K562 (cell line): ENCODE data around the gene ERICH2. TPM values are rescaled to one million over a fixed set of nuclear protein-coding genes. Genes with fewer than 3 reads are reported as not detected.
A peak's percentile ranks its signal among the peaks of the same experiment; 100 is the strongest.

Experiments used
- ATAC-seq: fragments of 200-7000 bp; cut with Tn5 transposase; 3 replicates; pipeline ENCODE4 v1.9.1; 2020; ENCODE audit warnings: moderate library complexity
- BruUV-seq: library from RNA; stranded (reverse); fragments of 400-500 nt; replicated peaks from 2 replicates; lab custom pipeline; 2021; lab: Mats Ljungman, UMichigan
- CTCF ChIA-PET: fragments of 300-600 bp; formaldehyde crosslinking; extraction: SDS; loops from one replicate; lab custom pipeline; 2021; ENCODE audit warnings: low intra/inter-chr PET ratio; lab: Yijun Ruan, JAX
- POLR2A ChIA-PET: fragments of 300-600, 350-650 bp; sonication (Branson Sonifier 250); formaldehyde crosslinking; extraction: SDS; loops from one replicate; lab custom pipeline; 2021; ENCODE audit warnings: antibody characterized with exemption, inconsistent platforms; lab: Yijun Ruan, JAX
- DNase-seq, 4 experiments: peaks; one replicate each; pipeline versions ENCODE4 v3.0.0 to v3.0.0-alpha.2; 2011 to 2018; ENCODE audit warnings: low spot score in 3 of 4, mixed read lengths in 3 of 4; ENCODE audit errors: extremely low read depth in 1 of 4
- FAIRE-seq: peaks from 2 replicates; lab custom pipeline; 2011; peaks lifted over from hg19 to GRCh38; lab: Jason Lieb, UNC
- H2AFZ ChIP-seq: 2 replicates; pipeline ENCODE4 v1.6.0; 2011; ENCODE audit warnings: low read depth, low read length, control low read depth, inconsistent platforms
- H3K27ac ChIP-seq: fragments of 200-600 bp; 3 replicates; pipeline ENCODE4 v1.8.0; 2011; ENCODE audit warnings: low read depth, mild to moderate bottlenecking, control low read depth, inconsistent platforms, low read length, moderate library complexity, mixed read lengths; ENCODE audit errors: extremely low read depth
- H3K27me3 ChIP-seq, 2 experiments: fragments of 300-600 bp in 1 of 2; 2 replicates in 1 of 2; 3 replicates in 1 of 2; pipeline versions ENCODE4 v1.6.0 to v1.8.0; 2011; ENCODE audit warnings: inconsistent platforms in 2 of 2, low read length in 2 of 2, mild to moderate bottlenecking in 1 of 2, mixed read lengths in 1 of 2, moderate library complexity in 1 of 2; ENCODE audit not compliant: control insufficient read depth in 2 of 2, insufficient read depth in 2 of 2
- H3K36me3 ChIP-seq: fragments of 300-600 bp; 3 replicates; pipeline ENCODE4 v1.8.0; 2011; ENCODE audit warnings: mild to moderate bottlenecking, low read length, inconsistent platforms; ENCODE audit not compliant: control insufficient read depth, insufficient read depth
- H3K4me1 ChIP-seq, 2 experiments: fragments of 200-600 bp in 1 of 2; replicated peaks in 1 of 2; 2 replicates in 1 of 2; 3 replicates in 1 of 2; pipeline versions ENCODE4 v1.5.1 to v1.8.0; 2011; ENCODE audit warnings: inconsistent platforms in 2 of 2, low read length in 2 of 2, mild to moderate bottlenecking in 1 of 2, mixed read lengths in 1 of 2, moderate library complexity in 1 of 2; ENCODE audit not compliant: control insufficient read depth in 2 of 2, insufficient read depth in 2 of 2
- H3K4me2 ChIP-seq: 2 replicates; pipeline ENCODE4 v1.6.1; 2011; ENCODE audit warnings: low read length, control low read depth, inconsistent platforms, mixed read lengths; ENCODE audit not compliant: insufficient read depth
- H3K4me3 ChIP-seq: fragments of 200-600 bp; sonication (generic), shearing (Covaris generic); 2 replicates; pipeline ENCODE4 v1.5.1; 2016; ENCODE audit warnings: control low read depth, inconsistent platforms
- H3K79me2 ChIP-seq: fragments of 200-600 bp; 3 replicates; pipeline ENCODE4 v1.8.0; 2011; ENCODE audit warnings: low read length, inconsistent platforms; ENCODE audit not compliant: control insufficient read depth, insufficient read depth
- H3K9ac ChIP-seq, 2 experiments: 2 replicates each; pipeline versions ENCODE4 v1.6.0 to v1.6.1; 2011; ENCODE audit warnings: low read depth in 2 of 2, low read length in 2 of 2, control low read depth in 1 of 2, inconsistent platforms in 1 of 2, mild to moderate bottlenecking in 1 of 2, mixed read lengths in 1 of 2; ENCODE audit not compliant: insufficient read depth in 1 of 2
- H3K9me1 ChIP-seq: one replicate; pipeline ENCODE4 v1.6.0; 2011; ENCODE audit warnings: inconsistent platforms, mild to moderate bottlenecking, low read length, moderate library complexity; ENCODE audit not compliant: control insufficient read depth, insufficient read depth
- H3K9me3 ChIP-seq: replicated peaks from 2 replicates; pipeline ENCODE4 v1.5.1; 2011; ENCODE audit warnings: low read depth, low read length, inconsistent platforms; ENCODE audit not compliant: control insufficient read depth, insufficient read depth
- H4K20me1 ChIP-seq: replicated peaks from 2 replicates; pipeline ENCODE4 v1.6.1; 2011; ENCODE audit warnings: low read length, inconsistent platforms, mixed read lengths; ENCODE audit not compliant: control insufficient read depth, insufficient read depth
- ASH1L ChIP-seq: fragments of 450-650 bp; IDR thresholded peaks from 2 replicates; pipeline ENCODE4 v1.6.1; 2018; ENCODE audit warnings: borderline replicate concordance, mild to moderate bottlenecking, low read depth; ENCODE audit not compliant: partially characterized antibody
- CBFA2T2 ChIP-seq: fragments of 450-650 bp; conservative IDR thresholded peaks from 2 replicates; pipeline ENCODE4 v1.6.1; 2017; ENCODE audit warnings: mild to moderate bottlenecking
- CBFA2T3 ChIP-seq: fragments of 450-650 bp; IDR thresholded peaks from 2 replicates; pipeline ENCODE4 v1.6.1; 2017
- CBFB ChIP-seq: sonication (generic); formaldehyde crosslinking; IDR thresholded peaks from 2 replicates; pipeline ENCODE4 v1.4.0; 2020; ENCODE audit warnings: mild to moderate bottlenecking, missing genetic modification reagents
- CBX3 ChIP-seq, 2 experiments: IDR thresholded peaks; 1 replicate in 1 of 2; 2 replicates in 1 of 2; pipeline ENCODE4 v1.6.1; 2012; ENCODE audit warnings: inconsistent platforms in 2 of 2, low read length in 2 of 2, borderline replicate concordance in 1 of 2, control low read depth in 1 of 2
- CREB1 ChIP-seq, 2 experiments: sonication (generic) in 1 of 2; formaldehyde crosslinking in 1 of 2; IDR thresholded peaks; 2 replicates each; pipeline versions ENCODE4 v1.6.1 to v1.8.0; 2012 to 2022; ENCODE audit warnings: inconsistent platforms in 1 of 2, mild to moderate bottlenecking in 1 of 2, missing genetic modification reagents in 1 of 2, moderate library complexity in 1 of 2
- MAFF ChIP-seq: IDR thresholded peaks from 2 replicates; pipeline ENCODE4 v1.6.1; 2012; ENCODE audit warnings: low read length, improper control_type of control experiment
- MYC ChIP-seq, 2 experiments: fragments of 250-450 bp in 1 of 2; sonication (Bioruptor Pico) in 1 of 2; IDR thresholded peaks; 2 replicates each; pipeline versions ENCODE4 v1.5.1 to v1.6.1; 2012 to 2021; ENCODE audit warnings: low read depth in 2 of 2, borderline replicate concordance in 1 of 2, improper control_type of control experiment in 1 of 2, low read length in 1 of 2, mild to moderate bottlenecking in 1 of 2, moderate library complexity in 1 of 2
- MYNN ChIP-seq, 2 experiments: sonication (generic); formaldehyde crosslinking in 1 of 2; IDR thresholded peaks; 2 replicates each; pipeline versions ENCODE4 v1.5.0 to v1.6.1; 2016 to 2020; ENCODE audit warnings: antibody characterized with exemption in 1 of 2, missing genetic modification reagents in 1 of 2
- PPARD ChIP-seq: fragments of 250-450 bp; sonication (Bioruptor Pico); IDR thresholded peaks from 2 replicates; pipeline ENCODE4 v1.8.0; 2022; ENCODE audit warnings: inconsistent platforms, mild to moderate bottlenecking, moderate library complexity
- RBM14 ChIP-seq: fragments of 200-400 bp; formaldehyde crosslinking; IDR thresholded peaks from 2 replicates; pipeline ENCODE4 v1.6.1; 2018; ENCODE audit warnings: low read depth, mild to moderate bottlenecking, low read length, moderate library complexity, borderline replicate concordance; ENCODE audit not compliant: insufficient read depth
- WGBS: fragments of 100-300 bp; shearing (Covaris generic); methylation state at CpG from one replicate; pipeline ENCODE4 v1.1.6; 2016; ENCODE audit warnings: low coverage, mixed read lengths; ENCODE audit not compliant: insufficient coverage; ENCODE audit errors: missing lambda C conversion rate; 5-methylcytosine and 5-hydroxymethylcytosine counted together
- in situ Hi-C: fragments of 300-500 bp; cut with MboI; formaldehyde crosslinking; loops from 4 replicates; pipeline ENCODE4 v1.15.0; 2018; ENCODE audit warnings: inconsistent platforms, mixed read lengths
- intact Hi-C: fragments of 100-400 bp; cut with micrococcal nuclease; formaldehyde crosslinking; loops from 2 replicates; pipeline ENCODE4 v1.14.2; 2022
- polyA plus RNA-seq, 8 experiments: library from polyadenylated mRNA; depleted of rRNA in 4 of 8; stranded (reverse) in 5 of 8; unstranded in 3 of 8; fragments of >200 nt; fragmentation: Nextera tagmentation in 2 of 8; fragmentation: Illumina TruSeq in 1 of 8; extraction: Ambion mirVana in 2 of 8; extraction: Trizol in 1 of 8; gene quantifications; 2 replicates each; pipeline versions ENCODE4 v1.2.1 to v1.2.3, GENCODE V29; 2011 to 2014; ENCODE audit warnings: inconsistent platforms in 1 of 8, missing spikeins in 1 of 8
- total RNA-seq, 7 experiments: library from RNA; depleted of rRNA in 6 of 7; stranded (reverse); fragments of >200 nt in 6 of 7; fragmentation: Illumina TruSeq in 2 of 7; extraction: Trizol in 2 of 7; gene quantifications; 2 replicates each; pipeline versions ENCODE4 v1.2.1 to v1.2.3, GENCODE V29; 2011 to 2021; ENCODE audit warnings: low replicate concordance in 1 of 7
- TF ChIP-seq, protein P1 (sequence below): fragments of 450-650 bp; IDR thresholded peaks from 2 replicates; pipeline ENCODE4 v1.6.1; 2016; ENCODE audit warnings: mild to moderate bottlenecking
- TF ChIP-seq, protein P2 (sequence below), 2 experiments: IDR thresholded peaks; 2 replicates each; pipeline ENCODE4 v1.6.1; 2011; ENCODE audit warnings: borderline replicate concordance in 1 of 2, control low read depth in 1 of 2, low read depth in 1 of 2, low read length in 1 of 2, mild to moderate bottlenecking in 1 of 2, mixed read lengths in 1 of 2, moderate library complexity in 1 of 2; ENCODE audit not compliant: insufficient read depth in 1 of 2, insufficient read length in 1 of 2, poor library complexity in 1 of 2, severe bottlenecking in 1 of 2; ENCODE audit errors: extremely low read depth in 1 of 2

The ERICH2 gene
- total and polyA plus RNA-seq, 9 of the 15 experiments (the other 6 are each of a cell fraction or from before 2014, with no cell fraction given): 0.85 to 2.4 (median 1.6) TPM

GRCh38 chr2:170740660-170741059 lies 29.5 kb upstream of the ERICH2 start:
- peaks cover 33 to 49% of the 10 kb centered on the region in 2 experiments; a peak in 4 of 5 replicates for H3K4me1 ChIP-seq
- intact Hi-C loops: no loop called here
- no peaks in the 10 kb centered on the region for H4K20me1 ChIP-seq
- ChIA-PET POLR2A (interaction anchor here (0.6 to 1.6 kb wide), 3 partner anchors 23 to 50 kb away, joined by 3 to 5 read pairs (median 3); no protein-coding TSS in a partner anchor), CTCF (no interaction called here)
- H3K27ac ChIP-seq: no peak overlapping the region
- 0 out of 2 replicates have a peak, but pooled peaks cover 4% of the 10 kb centered on the region for H3K9me3 ChIP-seq
- BruUV-seq: no TSS peak
- peak overlapping the region; percentile 23; the same call in 1 of the 2 replicates for H3K4me2 ChIP-seq
- ATAC-seq (peak; percentile 68), FAIRE-seq (peak; percentile 64), DNase-seq (peak; percentile 60 to 85 (median 72))
- H3K9ac ChIP-seq: peak overlapping the region; percentile 15 to 53; a peak in 3 of 4 replicates
- H2AFZ ChIP-seq: peak overlapping the region; percentile 69
- H3K27me3 ChIP-seq: no peaks in the 10 kb centered on the region
- 18% methylated on average over 4 of the region's 4 CpGs for WGBS
- 0 out of 3 replicates have a peak, but pooled peaks cover 2% of the 10 kb centered on the region for H3K79me2 ChIP-seq
- no peak overlapping the region for H3K4me3 ChIP-seq
- H3K9me1 ChIP-seq: no peaks in the 10 kb centered on the region
- in situ Hi-C loops: no loop called here
- H3K36me3 ChIP-seq: no peaks in the 10 kb centered on the region
- TF ChIP-seq CBFA2T3 (peak; percentile 84), MYC (IDR thresholded peaks at IDR 0.05; ENCODE audit: low read depth, low read length) (peak; percentile 78), MYC (CRISPR knock-in tag; IDR thresholded peaks at IDR 0.05; ENCODE audit: borderline replicate concordance, low read depth) (no peak), CBX3 (IDR thresholded peaks at IDR 0.05; ENCODE audit: borderline replicate concordance in 1 of 2, low read length in 2 of 2) (peak in 1 of 2 experiments; percentile 53; a peak in 1 of 3 replicates), CBFB (peak; percentile 53; the same call in 1 of the 2 replicates), ASH1L (peak; percentile 13), PPARD (CRISPR knock-in tag) (no peak), MAFF (no peak), CBFA2T2 (peak; percentile 78), RBM14 (no peak), MYNN (IDR thresholded peaks at IDR 0.05) (0 out of 2 replicates have a peak, but pooled peaks have one; percentile 10), MYNN (CRISPR knock-in tag; IDR thresholded peaks at IDR 0.05) (no peak), CREB1 (IDR thresholded peaks at IDR 0.05) (0 out of 2 replicates have a peak, but pooled peaks have one; percentile 17), CREB1 (CRISPR knock-in tag; IDR thresholded peaks at IDR 0.05) (no peak)
- TF ChIP-seq, protein P1, sequence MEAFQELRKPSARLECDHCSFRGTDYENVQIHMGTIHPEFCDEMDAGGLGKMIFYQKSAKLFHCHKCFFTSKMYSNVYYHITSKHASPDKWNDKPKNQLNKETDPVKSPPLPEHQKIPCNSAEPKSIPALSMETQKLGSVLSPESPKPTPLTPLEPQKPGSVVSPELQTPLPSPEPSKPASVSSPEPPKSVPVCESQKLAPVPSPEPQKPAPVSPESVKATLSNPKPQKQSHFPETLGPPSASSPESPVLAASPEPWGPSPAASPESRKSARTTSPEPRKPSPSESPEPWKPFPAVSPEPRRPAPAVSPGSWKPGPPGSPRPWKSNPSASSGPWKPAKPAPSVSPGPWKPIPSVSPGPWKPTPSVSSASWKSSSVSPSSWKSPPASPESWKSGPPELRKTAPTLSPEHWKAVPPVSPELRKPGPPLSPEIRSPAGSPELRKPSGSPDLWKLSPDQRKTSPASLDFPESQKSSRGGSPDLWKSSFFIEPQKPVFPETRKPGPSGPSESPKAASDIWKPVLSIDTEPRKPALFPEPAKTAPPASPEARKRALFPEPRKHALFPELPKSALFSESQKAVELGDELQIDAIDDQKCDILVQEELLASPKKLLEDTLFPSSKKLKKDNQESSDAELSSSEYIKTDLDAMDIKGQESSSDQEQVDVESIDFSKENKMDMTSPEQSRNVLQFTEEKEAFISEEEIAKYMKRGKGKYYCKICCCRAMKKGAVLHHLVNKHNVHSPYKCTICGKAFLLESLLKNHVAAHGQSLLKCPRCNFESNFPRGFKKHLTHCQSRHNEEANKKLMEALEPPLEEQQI: 0 out of 2 replicates have a peak, but pooled peaks have one; percentile 16
- TF ChIP-seq, protein P2, sequence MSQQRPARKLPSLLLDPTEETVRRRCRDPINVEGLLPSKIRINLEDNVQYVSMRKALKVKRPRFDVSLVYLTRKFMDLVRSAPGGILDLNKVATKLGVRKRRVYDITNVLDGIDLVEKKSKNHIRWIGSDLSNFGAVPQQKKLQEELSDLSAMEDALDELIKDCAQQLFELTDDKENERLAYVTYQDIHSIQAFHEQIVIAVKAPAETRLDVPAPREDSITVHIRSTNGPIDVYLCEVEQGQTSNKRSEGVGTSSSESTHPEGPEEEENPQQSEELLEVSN (IDR thresholded peaks at IDR 0.05; ENCODE audit: borderline replicate concordance in 1 of 2, extremely low read depth in 1 of 2, insufficient read depth in 1 of 2, insufficient read length in 1 of 2, low read depth in 1 of 2, low read length in 1 of 2, poor library complexity in 1 of 2, severe bottlenecking in 1 of 2): peak; percentile 54 to 90
